WERI-Rb-1 (cell line): ENCODE measurements around the gene TBC1D2.

ENCODE experiments used
- DNase-seq: peaks from one replicate; pipeline ENCODE4 v3.0.0-alpha.2; 2020
- H3K27ac ChIP-seq: fragments of 250-450 bp; sonication (Bioruptor Pico); 2 replicates; pipeline ENCODE4 v1.5.1; 2020; ENCODE audit warnings: mild to moderate bottlenecking, moderate library complexity
- H3K27me3 ChIP-seq: fragments of 250-450 bp; sonication (Bioruptor Pico); 2 replicates; pipeline ENCODE4 v1.5.1; 2021; ENCODE audit warnings: mild to moderate bottlenecking, low read depth, moderate library complexity; ENCODE audit not compliant: insufficient read depth, severe bottlenecking
- H3K36me3 ChIP-seq: fragments of 250-450 bp; sonication (Bioruptor Pico); 2 replicates; pipeline ENCODE4 v1.5.1; 2020; ENCODE audit warnings: mild to moderate bottlenecking, moderate library complexity
- H3K4me3 ChIP-seq: 2 replicates; pipeline ENCODE4 v1.5.1; 2011; ENCODE audit warnings: low read depth, mild to moderate bottlenecking, control low read depth, low read length
- H3K9me3 ChIP-seq: fragments of 250-450 bp; sonication (Bioruptor Pico); 2 replicates; pipeline ENCODE4 v1.5.1; 2021; ENCODE audit warnings: mild to moderate bottlenecking, moderate library complexity; ENCODE audit not compliant: severe bottlenecking
- CTCF ChIP-seq: IDR thresholded peaks from 2 replicates; pipeline ENCODE4 v1.5.1; 2011; ENCODE audit warnings: low read depth, mild to moderate bottlenecking, control low read depth, inconsistent platforms, low read length

The TBC1D2 gene

GRCh38 chr9:98259791-98260190, 4.3 kb upstream of the TBC1D2 start:
- Histone ChIP-seq H3K27me3 (no peaks in the 10 kb centered on the region), H3K9me3 (no peaks in the 10 kb centered on the region), H3K36me3 (no peaks in the 10 kb centered on the region; the same call in 1 of the 2 replicates), H3K27ac (no peak overlapping the region), H3K4me3 (no peak overlapping the region)
- TF ChIP-seq CTCF = no peak
- no peak for DNase-seq

- DNase-seq = peak; percentile 41
- H3K27me3 ChIP-seq = no peaks in the 10 kb centered on the region
- H3K36me3 ChIP-seq = peaks cover 2% of the 10 kb centered on the region; the same call in 1 of the 2 replicates
- H3K9me3 ChIP-seq = no peaks in the 10 kb centered on the region
- H3K4me3 ChIP-seq = peak overlapping the region; percentile 81
- TF ChIP-seq CTCF = no peak
- peak overlapping the region; percentile 97 for H3K27ac ChIP-seq
Observed at GRCh38 chr9:98256756-98257155, 1.3 kb upstream of the TBC1D2 start.

GRCh38 chr9:98255061-98255577, 330 bp downstream of the TBC1D2 start:
- Histone ChIP-seq H3K4me3 (peak overlapping the region; percentile 81), H3K27ac (peak overlapping the region; percentile 97), H3K36me3 (peaks cover 2% of the 10 kb centered on the region; the same call in 1 of the 2 replicates), H3K9me3 (no peaks in the 10 kb centered on the region), H3K27me3 (no peaks in the 10 kb centered on the region)
- TF ChIP-seq CTCF = no peak
- DNase-seq = peak; percentile 22

- DNase-seq = no peak
- TF ChIP-seq CTCF = no peak
Observed at GRCh38 chr9:98254228-98255060, 1.0 kb downstream of the TBC1D2 start.

GRCh38 chr9:98253565-98253964, 1.9 kb downstream of the TBC1D2 start:
- Histone ChIP-seq H3K36me3 (peaks cover 2% of the 10 kb centered on the region), H3K4me3 (no peak overlapping the region), H3K27me3 (no peaks in the 10 kb centered on the region), H3K9me3 (no peaks in the 10 kb centered on the region), H3K27ac (no peak overlapping the region)
- DNase-seq = no peak
- TF ChIP-seq CTCF = no peak

More at GRCh38 chr9:98254228-98255060, 1.0 kb downstream of the TBC1D2 start:
- H3K4me3 ChIP-seq = peak overlapping the region; percentile 81; the same call in 1 of the 2 replicates
- H3K27me3 ChIP-seq = no peaks in the 10 kb centered on the region
- H3K27ac ChIP-seq = no peak overlapping the region
- no peaks in the 10 kb centered on the region for H3K9me3 ChIP-seq
- H3K36me3 ChIP-seq = peaks cover 2% of the 10 kb centered on the region
